ENCODE measurements around the gene PTPN21.
"Not testable (repeated sequence)": the region's sequence is repeated elsewhere in the genome, so short reads cannot be mapped to it uniquely, and the experiment has no call there.

Gene PTPN21

GRCh38 chr14:88551094-88551870, 3.5 kb downstream of the PTPN21 start:
- no peak for DNase-seq

GRCh38 chr14:88550078-88550477, 4.7 kb downstream of the PTPN21 start:
- DNase-seq = no peak

- DNase-seq = no peak
These were observed 7.4 kb downstream of the PTPN21 start for GRCh38 chr14:88547386-88547780.

GRCh38 chr14:88546621-88547385, 8.0 kb downstream of the PTPN21 start:
- DNase-seq = no peak

GRCh38 chr14:88545256-88545655, 9.6 kb downstream of the PTPN21 start:
- DNase-seq = no peak

- DNase-seq = no peak
These were observed 11.7 kb downstream of the PTPN21 start for GRCh38 chr14:88542857-88543795.

GRCh38 chr14:88541324-88541723, 13.5 kb downstream of the PTPN21 start:
- no peak for DNase-seq

GRCh38 chr14:88535813-88536212, 19.0 kb downstream of the PTPN21 start:
- no peak for DNase-seq

- DNase-seq = no peak
These were observed 19.7 kb downstream of the PTPN21 start for GRCh38 chr14:88535149-88535548.

GRCh38 chr14:88533064-88533602, 21.7 kb downstream of the PTPN21 start:
- DNase-seq = no peak

GRCh38 chr14:88529889-88530288, 24.9 kb downstream of the PTPN21 start:
- DNase-seq = not testable (repeated sequence)

GRCh38 chr14:88522393-88522792, 32.4 kb downstream of the PTPN21 start:
- DNase-seq = no peak

- DNase-seq = no peak
These were observed 33.0 kb downstream of the PTPN21 start for GRCh38 chr14:88521818-88522217.

GRCh38 chr14:88519907-88520306, 34.9 kb downstream of the PTPN21 start:
- DNase-seq = no peak

GRCh38 chr14:88518592-88519512, 36.0 kb downstream of the PTPN21 start:
- no peak for DNase-seq

- no peak for DNase-seq
These were observed 37.9 kb downstream of the PTPN21 start for GRCh38 chr14:88516861-88517357.

- DNase-seq = no peak
These were observed 39.1 kb downstream of the PTPN21 start for GRCh38 chr14:88515499-88516221.

- no peak for DNase-seq
These were observed 47.6 kb downstream of the PTPN21 start for GRCh38 chr14:88507208-88507607.

GRCh38 chr14:88505621-88506020, 49.2 kb downstream of the PTPN21 start:
- no peak for DNase-seq

- DNase-seq = no peak
These were observed 50.2 kb downstream of the PTPN21 start for GRCh38 chr14:88504602-88505001.
